Activated CD8-positive, alpha-beta memory T cell treated with anti-CD3 and anti-CD28 coated beads for 4 hours (primary cell): ENCODE data around the gene HERC2.
"Not testable (repeated sequence)": the region's sequence is repeated elsewhere in the genome, so short reads cannot be mapped to it uniquely, and the experiment has no call there.

Source experiments
- DNase-seq, 2 donors: peaks; one replicate each; pipeline ENCODE4 v3.0.0-alpha.2; 2020; ENCODE audit warnings: low read depth in 2 of 2

HERC2 gene

GRCh38 chr15:28181366-28181765 is 140.6 kb downstream of the HERC2 start:
- no peak for DNase-seq

GRCh38 chr15:28179270-28179669 is 142.7 kb downstream of the HERC2 start:
- no peak for DNase-seq

- no peak for DNase-seq
These were observed 143.3 kb downstream of the HERC2 start for GRCh38 chr15:28178727-28179126.

GRCh38 chr15:28178290-28178689 is 143.7 kb downstream of the HERC2 start:
- no peak for DNase-seq

GRCh38 chr15:28169366-28169765 is 152.6 kb downstream of the HERC2 start:
- no peak for DNase-seq

- DNase-seq, result not testable (repeated sequence)
These were observed 153.4 kb downstream of the HERC2 start for GRCh38 chr15:28168405-28169121.

GRCh38 chr15:28167042-28167441 is 154.9 kb downstream of the HERC2 start:
- no peak for DNase-seq

- DNase-seq, result no peak
These were observed 156.2 kb downstream of the HERC2 start for GRCh38 chr15:28165791-28166190.

- DNase-seq, result no peak
These were observed 157.1 kb downstream of the HERC2 start for GRCh38 chr15:28164876-28165275.

GRCh38 chr15:28154283-28154682 is 167.7 kb downstream of the HERC2 start:
- DNase-seq, result no peak

- DNase-seq, result no peak
These were observed 168.4 kb downstream of the HERC2 start for GRCh38 chr15:28153492-28154119.

GRCh38 chr15:28152538-28152923 is 169.4 kb downstream of the HERC2 start:
- DNase-seq, result not testable (repeated sequence)

GRCh38 chr15:28151864-28152537 is 170.0 kb downstream of the HERC2 start:
- DNase-seq, result not testable (repeated sequence)

GRCh38 chr15:28147801-28148200 is 174.2 kb downstream of the HERC2 start:
- no peak for DNase-seq

- not testable (repeated sequence) for DNase-seq
These were observed 176.6 kb downstream of the HERC2 start for GRCh38 chr15:28145419-28145818.

GRCh38 chr15:28140062-28140461 is 181.9 kb downstream of the HERC2 start:
- no peak for DNase-seq

- not testable (repeated sequence) for DNase-seq
These were observed 184.5 kb downstream of the HERC2 start for GRCh38 chr15:28137408-28138039.

GRCh38 chr15:28136236-28136904 is 185.6 kb downstream of the HERC2 start:
- not testable (repeated sequence) for DNase-seq

GRCh38 chr15:28133281-28133680 is 188.7 kb downstream of the HERC2 start:
- DNase-seq, result no peak

- DNase-seq, result no peak
These were observed 189.3 kb downstream of the HERC2 start for GRCh38 chr15:28132524-28133275.

GRCh38 chr15:28131946-28132345 is 190.0 kb downstream of the HERC2 start:
- DNase-seq, result no peak
